HG03575 (cell line): Measurements from ENCODE around the gene C11orf86.
"Not testable (repeated sequence)": the region's sequence is repeated elsewhere in the genome, so short reads cannot be mapped to it uniquely, and the experiment has no call there.

Experiments used
- ATAC-seq: cut with Tn5 transposase; IDR thresholded peaks from one replicate; pipeline ENCODE4 v1.9.1; 2021; ENCODE audit not compliant: unreplicated experiment, insufficient number of reproducible peaks, low FRiP score; ENCODE audit errors: extremely low read depth

C11orf86 gene

GRCh38 chr11:66974724-66975404, at the start of gene C11orf86:
Gene C11orf86 (plus strand): TSS chr11:66975304. CDS start chr11:66975363, 59 bp downstream.
- ATAC-seq = no peak

GRCh38 chr11:66929753-66930152, 45.4 kb upstream of the C11orf86 start:
- ATAC-seq = no peak

DNA sequence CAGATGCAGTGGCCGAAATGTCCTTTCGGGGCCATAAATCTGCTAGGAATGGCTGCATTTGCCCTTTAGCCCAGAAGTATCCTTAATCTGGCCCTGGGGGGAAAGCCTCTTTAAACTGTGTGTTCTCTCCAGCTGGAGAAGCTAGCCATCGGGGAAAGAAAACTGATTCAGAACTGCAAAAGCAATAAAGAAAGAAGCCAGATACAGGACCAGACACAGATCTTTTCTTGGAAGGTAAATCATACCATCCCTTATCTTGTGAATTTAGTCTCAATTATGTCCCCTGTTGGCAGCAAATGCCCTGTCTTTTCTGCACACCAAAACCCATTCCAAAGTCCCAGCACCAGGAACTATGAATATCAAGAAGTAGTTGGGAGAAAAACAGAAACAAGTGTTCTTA, 42.6 kb upstream of the C11orf86 start:
- ATAC-seq = no peak

DNA sequence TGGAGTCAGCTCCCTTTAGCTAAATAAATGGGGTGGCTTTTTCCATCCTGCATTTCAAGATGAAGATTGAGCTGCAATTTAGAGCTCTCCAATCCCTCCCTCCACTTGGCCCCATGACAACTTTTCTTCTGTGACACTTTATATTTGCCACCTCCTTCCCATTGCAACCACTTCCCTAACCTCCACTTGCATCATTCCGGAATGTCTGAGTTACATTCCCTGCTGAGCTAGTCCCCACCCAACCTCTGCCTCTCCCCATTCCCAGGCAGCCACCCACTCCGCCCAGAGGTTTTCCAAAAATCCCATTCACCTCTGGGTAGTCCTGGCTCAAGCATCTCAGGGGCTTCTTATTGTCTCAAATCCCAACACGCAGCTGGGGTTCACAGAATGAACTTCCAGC, 41.6 kb upstream of the C11orf86 start:
- no peak for ATAC-seq

DNA sequence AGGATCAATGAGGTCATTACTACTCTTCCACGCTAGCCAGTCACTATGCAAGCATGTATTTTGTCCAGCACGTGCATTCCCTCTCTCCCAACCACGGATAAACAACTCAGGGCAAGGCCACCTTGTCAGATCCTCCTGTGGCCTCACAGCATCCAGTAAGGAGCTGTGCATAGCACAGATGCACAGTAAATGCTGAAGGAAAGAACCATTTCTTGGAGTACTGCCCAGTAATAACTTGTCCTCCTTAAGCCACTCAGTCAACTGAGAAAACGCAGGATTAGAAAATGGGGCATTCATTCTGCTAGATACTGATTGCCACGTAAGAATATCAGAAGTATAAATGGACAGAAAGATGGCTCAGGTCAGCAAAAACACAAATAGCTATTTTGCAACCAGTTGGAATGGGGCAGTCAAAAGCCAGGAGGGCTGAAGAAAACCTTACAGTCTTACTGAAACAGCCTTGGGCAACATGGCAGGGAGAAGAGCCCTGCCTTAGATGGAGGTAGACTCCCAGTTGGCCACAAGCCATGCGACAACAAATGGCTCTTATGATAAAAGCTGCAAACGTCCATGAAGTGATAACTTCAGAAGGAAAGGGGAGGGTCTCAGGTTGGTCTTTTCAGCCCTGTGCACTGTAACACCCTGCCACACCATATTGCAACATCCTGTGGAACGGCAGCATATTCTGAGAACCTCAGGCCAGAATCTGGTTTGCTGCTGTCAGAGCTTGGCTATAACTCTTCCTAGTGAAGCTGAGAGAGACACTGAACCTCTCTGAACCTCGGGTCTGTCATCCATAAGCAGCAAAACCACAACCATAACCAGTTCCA, 39.9 kb upstream of the C11orf86 start:
- ATAC-seq = no peak

GRCh38 chr11:66936311-66936711, 38.8 kb upstream of the C11orf86 start:
- ATAC-seq = no peak

DNA sequence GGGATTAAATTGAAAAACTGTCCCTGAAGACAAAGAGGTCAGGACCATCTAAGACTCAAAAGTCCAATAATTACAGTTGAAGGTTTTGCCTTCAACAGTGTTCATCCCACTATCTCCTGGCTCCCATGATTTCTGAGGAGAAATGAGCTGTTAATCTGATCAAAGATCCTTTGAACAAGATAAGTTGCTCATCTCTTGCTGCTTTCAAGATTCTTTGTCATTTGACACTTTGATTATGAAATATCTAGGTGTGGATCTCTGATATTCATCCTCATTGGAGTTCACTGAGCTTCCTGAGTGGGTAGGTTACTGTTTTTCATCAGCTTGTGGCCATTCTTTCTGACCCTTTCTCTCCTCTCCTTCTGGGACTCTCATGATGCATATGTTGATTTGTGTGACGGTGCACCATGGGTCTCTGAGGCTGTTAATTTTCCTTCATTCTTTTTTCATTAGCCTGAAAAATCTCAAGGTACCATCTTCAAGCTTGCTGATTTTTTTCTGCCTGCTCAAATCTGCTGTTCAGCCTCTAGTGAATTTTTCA, 37.8 kb upstream of the C11orf86 start:
- no peak for ATAC-seq

DNA sequence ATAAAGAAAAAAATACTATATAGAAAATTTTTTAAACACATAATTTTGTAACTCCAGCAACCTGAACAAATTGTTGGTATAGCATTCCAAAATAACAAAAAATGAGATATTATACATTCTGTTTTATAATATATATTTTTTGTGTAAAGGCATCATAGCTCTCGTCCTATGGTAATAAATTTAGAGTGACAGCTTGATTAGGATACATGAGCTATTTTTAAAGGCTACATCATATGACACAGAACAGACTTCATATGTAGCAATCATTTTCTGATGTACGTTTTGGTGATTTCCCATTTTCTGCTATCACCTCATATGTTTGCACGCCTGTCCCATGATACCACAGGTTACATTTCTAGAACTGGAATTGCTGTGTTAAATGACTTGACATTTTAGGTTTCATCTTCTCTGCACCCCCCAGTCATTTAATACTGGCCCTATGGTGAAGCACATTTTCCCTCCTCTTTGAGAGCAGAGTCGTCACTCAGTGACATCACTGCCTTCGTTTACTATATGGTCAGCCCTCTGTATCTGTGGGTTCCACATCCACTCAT, 36.4 kb upstream of the C11orf86 start:
- no peak for ATAC-seq

GRCh38 chr11:66950112-66950535, 25.0 kb upstream of the C11orf86 start:
- no peak for ATAC-seq

GRCh38 chr11:66951135-66951534, 24.0 kb upstream of the C11orf86 start:
- ATAC-seq = no peak

- ATAC-seq = no peak
These were observed 23.2 kb upstream of the C11orf86 start for GRCh38 chr11:66951927-66952337.

DNA sequence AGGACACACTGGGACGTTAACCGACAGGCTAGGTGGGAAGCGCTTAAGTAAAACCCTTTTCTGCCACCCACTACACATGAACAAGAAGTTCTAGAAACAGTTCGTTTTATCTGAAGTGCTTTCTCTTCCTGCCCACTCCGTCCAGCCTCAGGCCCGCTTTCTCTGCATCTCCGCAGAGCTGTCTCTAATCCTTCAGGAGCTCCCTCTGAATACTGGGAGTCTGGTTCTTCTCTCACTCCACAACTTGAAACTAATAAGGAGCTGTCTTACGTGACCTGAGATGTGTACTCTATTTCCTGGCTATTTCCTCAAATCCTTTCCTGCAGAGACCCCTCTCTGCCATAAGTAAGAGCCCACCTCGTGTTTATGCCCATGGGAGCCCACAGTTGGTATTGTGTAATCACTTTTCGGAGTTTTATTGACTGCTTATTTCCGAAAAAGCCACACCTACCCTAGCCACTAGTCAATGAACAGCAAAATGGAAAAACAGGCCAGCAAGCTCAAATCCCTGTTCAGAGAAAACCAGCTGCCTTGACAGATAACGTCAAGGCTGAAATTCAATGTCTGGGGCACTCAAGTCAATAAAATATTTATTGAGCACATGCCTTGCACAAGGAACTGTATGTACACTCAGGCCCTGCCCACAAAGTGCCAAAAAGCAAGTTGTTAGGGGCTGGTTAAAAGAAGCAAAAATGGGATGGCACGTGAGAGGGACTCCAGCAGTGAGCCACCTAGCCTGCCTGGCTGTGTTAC, 21.8 kb upstream of the C11orf86 start:
- ATAC-seq = no peak

DNA sequence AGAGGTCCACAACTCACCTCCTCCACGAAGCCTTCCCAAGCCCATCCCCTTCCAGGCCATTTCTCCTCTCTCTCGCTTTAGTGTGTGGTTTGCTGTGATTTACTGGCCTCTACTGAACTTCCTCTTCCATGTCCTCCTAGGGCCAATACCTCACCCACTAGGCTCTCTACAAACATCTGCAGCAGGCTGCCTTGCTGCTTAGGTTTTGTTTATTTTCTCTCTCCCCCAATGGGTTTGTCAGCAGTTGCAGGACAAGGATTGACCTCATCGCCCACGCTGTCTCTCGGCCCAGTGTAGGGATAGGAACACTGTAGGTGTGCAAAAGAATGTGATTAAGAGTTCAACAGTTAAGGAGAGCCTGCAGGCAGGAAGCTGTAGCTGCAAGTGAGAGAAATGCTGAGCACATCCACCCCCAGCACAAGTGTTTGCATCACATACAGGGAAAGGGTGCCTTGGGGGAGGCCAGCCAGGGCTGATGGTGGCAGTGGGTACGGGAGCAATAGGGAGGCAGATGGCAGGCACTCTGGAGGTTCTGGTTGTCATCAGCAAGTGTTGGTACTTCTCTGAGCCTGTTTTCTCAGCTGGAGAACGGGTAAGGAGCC, 18.3 kb upstream of the C11orf86 start:
- no peak for ATAC-seq

DNA sequence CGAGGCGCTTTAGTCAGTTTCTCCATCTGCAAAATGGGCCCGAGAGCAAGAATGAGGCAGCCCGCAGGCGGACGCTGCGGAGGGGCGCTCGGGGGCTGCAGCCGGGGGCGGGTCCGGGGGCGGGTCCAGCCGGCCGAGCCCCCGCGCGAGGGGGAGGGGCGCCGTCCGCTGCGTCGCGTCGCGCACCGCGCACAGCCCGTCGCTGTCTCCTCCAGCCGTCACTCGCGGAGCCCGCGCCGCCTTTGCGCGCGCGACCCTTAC, 17.2 kb upstream of the C11orf86 start:
- no peak for ATAC-seq

- no peak for ATAC-seq
These were observed 16.7 kb upstream of the C11orf86 start, which contains the start of gene PC for GRCh38 chr11:66958232-66958955. Gene PC (minus strand): TSS chr11:66958383. CDS start chr11:66872159, 86,224 bp downstream.

GRCh38 chr11:66958956-66959274, 16.2 kb upstream of the C11orf86 start:
- no peak for ATAC-seq

- ATAC-seq = not testable (repeated sequence)
These were observed 13.4 kb upstream of the C11orf86 start for GRCh38 chr11:66961691-66962213.

- ATAC-seq = no peak
These were observed 12.9 kb upstream of the C11orf86 start for GRCh38 chr11:66962247-66962646.
